Activated T-cell treated with anti-CD3 and anti-CD28 coated beads, Interleukin-2, amount 50 U/mL, for 72 hours (primary cell): ENCODE results near the gene TSN. TPM values are rescaled to one million over a fixed set of nuclear protein-coding genes. Genes with fewer than 3 reads are reported as not detected.
"Not testable (repeated sequence)": the region's sequence is repeated elsewhere in the genome, so short reads cannot be mapped to it uniquely, and the experiment has no call there.

Experiments used
- ATAC-seq, 2 donors: fragments of 150-1000 bp; cut with Tn5 transposase; replicated peaks in 1 of 2; 2 replicates each; pipeline ENCODE4 v1.10.0; 2021; ENCODE audit warnings: moderate library complexity in 2 of 2, mild to moderate bottlenecking in 1 of 2
- DNase-seq, 2 donors: peaks; one replicate each; pipeline ENCODE4 v3.0.0; 2021 to 2022; ENCODE audit warnings: mixed read lengths in 1 of 2
- H3K27ac Mint-ChIP-seq: one replicate; pipeline ENCODE4 v1.8.0; 2022; ENCODE audit warnings: mild to moderate bottlenecking, moderate library complexity, mixed read lengths
- H3K27me3 Mint-ChIP-seq: one replicate; pipeline ENCODE4 v1.8.0; 2022; ENCODE audit warnings: low read depth, mixed read lengths
- H3K36me3 Mint-ChIP-seq, 2 donors: one replicate each; pipeline ENCODE4 v1.8.0; 2022; ENCODE audit warnings: mixed read lengths in 2 of 2, mild to moderate bottlenecking in 1 of 2; ENCODE audit not compliant: insufficient read depth in 2 of 2
- H3K4me1 Mint-ChIP-seq: one replicate; pipeline ENCODE4 v1.8.0; 2022; ENCODE audit warnings: low read depth, mixed read lengths
- H3K4me3 Mint-ChIP-seq, 2 donors: one replicate each; pipeline ENCODE4 v1.8.0; 2022; ENCODE audit warnings: mild to moderate bottlenecking in 2 of 2, mixed read lengths in 2 of 2, moderate library complexity in 2 of 2
- H3K9me3 Mint-ChIP-seq, 2 donors: one replicate each; pipeline ENCODE4 v1.8.0; 2022; ENCODE audit warnings: mixed read lengths in 2 of 2
- total RNA-seq, 2 donors: library from RNA; stranded (reverse); gene quantifications; one replicate each; pipeline ENCODE4 v1.2.3, GENCODE V29; 2022

Gene TSN
- total RNA-seq, 2 donors from 2014 or later = 67.6 to 82.1 TPM

DNA sequence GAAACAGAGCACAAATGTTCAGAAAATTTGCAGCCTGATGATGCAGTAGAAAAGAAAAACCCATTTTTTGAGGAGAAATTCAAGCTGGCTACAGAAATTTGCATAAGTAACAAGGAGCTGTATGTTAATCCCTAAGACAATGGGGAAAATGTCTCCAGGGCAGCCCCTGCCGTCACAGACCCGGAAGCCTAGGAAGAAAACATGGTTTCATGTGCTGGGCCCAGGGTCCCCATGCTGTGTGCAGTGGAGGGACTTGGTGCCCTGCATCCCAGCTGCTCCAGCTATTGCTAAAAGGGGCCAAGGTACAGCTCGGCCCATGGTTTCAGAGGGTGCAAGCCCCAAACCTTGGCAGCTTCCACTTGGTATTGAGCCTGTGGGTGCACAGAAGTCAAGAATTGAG, 57.6 kb downstream of the TSN start:
- not testable (repeated sequence) for H3K4me1 Mint-ChIP-seq, H3K9me3 Mint-ChIP-seq, H3K27ac Mint-ChIP-seq, ATAC-seq, H3K4me3 Mint-ChIP-seq, H3K27me3 Mint-ChIP-seq, DNase-seq, H3K36me3 Mint-ChIP-seq

DNA sequence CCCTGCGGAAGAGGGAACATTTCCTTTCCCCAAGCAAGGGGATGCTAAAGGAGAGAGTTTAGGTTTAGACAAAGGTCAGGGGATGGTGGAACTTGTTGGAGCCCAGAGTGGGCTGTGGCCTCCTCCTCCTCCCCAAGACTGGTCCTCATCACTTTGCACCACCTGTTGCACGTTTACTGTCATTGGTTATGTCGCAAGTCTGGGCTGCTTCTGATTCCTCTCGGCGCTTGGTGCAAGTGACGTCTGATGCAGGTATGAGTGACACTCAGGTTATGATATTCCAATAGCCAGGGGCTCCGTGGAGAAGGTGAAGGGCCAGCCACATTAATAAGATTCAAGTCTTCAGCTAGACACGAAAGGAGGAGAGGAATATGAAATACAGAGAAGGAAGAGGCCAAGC, 59.8 kb downstream of the TSN start:
- Mint-ChIP-seq H3K9me3 (no peaks in the 10 kb centered on the region), H3K27ac (no peak overlapping the region), H3K4me1 (no peaks in the 10 kb centered on the region), H3K27me3 (peaks cover 13% of the 10 kb centered on the region), H3K36me3 (no peaks in the 10 kb centered on the region), H3K4me3 (no peak overlapping the region)
- ATAC-seq (no peak), DNase-seq (no peak)

DNA sequence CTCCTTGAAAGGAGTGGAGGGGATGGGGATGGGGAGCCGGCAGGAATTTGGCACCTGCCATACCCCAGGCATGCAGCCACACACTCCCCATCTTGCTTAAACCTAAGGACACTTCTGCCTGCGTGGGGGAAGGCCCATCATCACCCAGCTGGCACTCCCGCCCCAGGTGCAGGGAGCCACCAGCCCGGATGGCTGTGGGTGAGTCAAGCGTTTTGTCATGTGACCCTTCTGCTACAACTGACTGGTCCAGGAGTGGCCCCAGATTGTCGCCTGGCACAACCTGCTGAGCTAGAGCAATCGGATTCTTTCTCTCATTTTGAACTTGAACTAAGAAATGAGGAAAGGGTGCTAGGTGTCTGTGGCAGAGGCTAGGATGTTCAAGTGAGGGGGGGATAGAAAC, 61.3 kb downstream of the TSN start:
- no peaks in the 10 kb centered on the region for H3K36me3 Mint-ChIP-seq
- ATAC-seq (no peak), DNase-seq (no peak)
- H3K27me3 Mint-ChIP-seq = peaks cover 7% of the 10 kb centered on the region
- H3K4me1 Mint-ChIP-seq = no peaks in the 10 kb centered on the region
- H3K27ac Mint-ChIP-seq = no peak overlapping the region
- no peak overlapping the region for H3K4me3 Mint-ChIP-seq
- H3K9me3 Mint-ChIP-seq = no peaks in the 10 kb centered on the region

DNA sequence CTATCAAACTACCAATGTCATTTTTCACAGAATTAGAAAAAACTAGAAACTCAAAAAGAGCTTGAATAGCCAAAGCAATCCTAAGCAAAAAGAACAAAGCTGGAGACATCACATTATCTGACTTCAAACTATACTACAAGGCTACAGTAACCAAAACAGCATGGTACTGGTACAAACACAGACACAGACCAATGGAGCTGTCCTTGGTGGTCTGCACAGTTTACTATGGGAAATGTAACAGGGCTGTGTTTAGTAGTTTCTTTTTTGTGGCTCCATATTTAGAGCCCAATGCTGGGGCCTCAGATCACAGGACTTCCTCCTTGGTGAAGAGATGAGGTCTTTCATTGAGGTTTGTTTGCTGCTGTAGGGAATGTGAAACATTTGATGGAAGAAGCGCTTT, 61.9 kb downstream of the TSN start:
- not testable (repeated sequence) for H3K9me3 Mint-ChIP-seq, H3K4me1 Mint-ChIP-seq, H3K4me3 Mint-ChIP-seq, H3K27ac Mint-ChIP-seq, ATAC-seq, DNase-seq, H3K36me3 Mint-ChIP-seq, H3K27me3 Mint-ChIP-seq

Other genes starting within 250 kb of the TSN start
- not detected for gene RNU4ATAC, start 224.8 kb upstream of the TSN start, total RNA-seq
- 100 to 1,000 TPM in 1 of 2 donors, 10 to 100 TPM in 1; 95.1 to 121 TPM for gene CLASP1, start 106.2 kb upstream of the TSN start, total RNA-seq
- gene NIFK, start 18.8 kb upstream of the TSN start, total RNA-seq = 100 to 1,000 TPM; 118 to 137 TPM